Motor neuron (in vitro differentiated cells): Measurements from ENCODE around the gene AGAP1. TPM values are rescaled to one million over a fixed set of nuclear protein-coding genes. Genes with fewer than 3 reads are reported as not detected.

Experiments used
- ATAC-seq, 8 experiments: fragments of 200-7000 bp; cut with Tn5 transposase; replicated peaks in 6 of 8; 2 replicates each; pipeline ENCODE4 v1.8.0; 2021; ENCODE audit warnings: mild to moderate bottlenecking in 8 of 8, moderate library complexity in 8 of 8
- H3K27ac ChIP-seq, 2 donors: fragments of 250-450 bp; sonication (Bioruptor Pico); 2 replicates each; pipeline ENCODE4 v1.9.0; 2021; ENCODE audit warnings: antibody characterized with exemption in 2 of 2, mild to moderate bottlenecking in 2 of 2, moderate library complexity in 1 of 2
- H3K4me1 ChIP-seq, 2 donors: fragments of 250-450 bp; sonication (Bioruptor Pico); replicated peaks in 1 of 2; 2 replicates each; pipeline ENCODE4 v1.6.1; 2021; ENCODE audit warnings: antibody characterized with exemption in 2 of 2, mild to moderate bottlenecking in 2 of 2, moderate library complexity in 1 of 2
- H3K4me3 ChIP-seq, 5 donors: fragments of 250-450 bp; sonication (Bioruptor Pico); 2 replicates each; pipeline ENCODE4 v1.9.0; 2021; ENCODE audit warnings: antibody characterized with exemption in 5 of 5, mild to moderate bottlenecking in 5 of 5, moderate library complexity in 4 of 5
- WGBS, 10 experiments: fragments of 450-650 bp; shearing (Covaris generic); methylation state at CpG; one replicate each; pipeline ENCODE4 v1.0.0; 2022; 5-methylcytosine and 5-hydroxymethylcytosine counted together
- in situ Hi-C, 9 experiments: fragments of 400-800 bp; cut with MboI; loops; one replicate each; pipeline ENCODE4 v1.15.0; 2021; ENCODE audit warnings: low sequenced_read_pairs in 9 of 9, low pct_unique_long_range_greater_than_20kb in 2 of 9; ENCODE audit not compliant: unreplicated experiment in 9 of 9
- total RNA-seq, 8 experiments: library from RNA; unstranded; fragments of 300-600 nt; gene quantifications; 2 replicates each; pipeline versions ENCODE4 v1.2.3 to v1.2.4, GENCODE V29; 2022

Gene AGAP1
- total RNA-seq, 8 experiments from 2014 or later: 5.9 to 51.1 (median 34.3) TPM

DNA sequence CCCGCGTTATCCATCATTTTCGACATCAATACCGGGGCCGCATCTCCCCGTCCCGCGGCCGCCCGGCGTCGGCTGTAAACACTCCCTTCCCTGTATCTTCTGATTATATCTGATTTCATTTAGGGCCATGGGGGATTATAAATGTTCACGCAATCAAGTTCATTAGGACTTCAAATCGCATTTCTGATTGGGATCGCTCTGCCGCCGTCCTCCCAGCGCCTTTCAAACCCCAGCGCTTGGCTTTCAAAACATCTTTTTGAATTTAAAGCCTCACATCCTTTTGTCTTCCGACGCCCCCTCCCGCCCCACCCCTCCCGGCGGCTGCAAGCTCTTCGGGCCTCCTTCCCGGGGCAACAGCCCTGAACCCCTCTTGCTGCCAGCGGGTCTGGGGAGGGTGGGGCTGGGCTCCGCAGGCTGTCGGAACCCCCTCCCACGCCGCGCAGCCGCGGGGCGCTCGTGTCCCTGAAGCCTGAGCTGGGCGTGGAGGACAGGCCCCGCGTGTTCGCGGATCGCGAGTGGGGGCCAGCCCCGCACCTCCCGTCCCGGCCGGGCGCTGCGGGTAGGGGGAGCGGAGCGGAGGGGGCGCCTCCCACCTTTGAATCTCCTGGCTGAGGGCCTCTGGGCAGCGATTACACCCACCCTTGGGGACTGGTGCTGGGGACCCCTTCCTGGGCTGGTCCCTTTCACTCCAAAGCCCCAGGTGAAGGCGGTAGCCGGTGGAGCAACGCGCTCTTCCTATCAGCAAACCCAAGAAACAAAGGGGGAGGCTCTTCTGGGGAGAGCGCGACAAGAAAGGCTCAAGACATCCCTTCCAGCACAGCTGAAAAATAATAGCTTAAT, 685.6 kb downstream of the AGAP1 start:
- WGBS, 10 experiments: 0 to 20% (median 5%) methylated on average over 1 to 12 of the region's 59 CpGs; no CpG with 5 or more reads in 3 of the 10 experiments
- ATAC-seq: peak in 5 of 8 experiments; percentile 42 to 63 (median 54)
- peaks cover 15 to 19% of the 10 kb centered on the region in 2 donors for H3K4me1 ChIP-seq
- in situ Hi-C loops: loop anchor here (10.0 to 25.0 kb wide), 4 partner anchors 385 to 405 kb away; no protein-coding TSS in a partner anchor
- H3K27ac ChIP-seq: peak overlapping the region; percentile 6 to 35
- peak overlapping the region; percentile 10 to 32 (median 23) for H3K4me3 ChIP-seq

GRCh38 chr2:236180076-236180816, 686.4 kb downstream of the AGAP1 start:
- peaks cover 12 to 15% of the 10 kb centered on the region in 2 donors for H3K4me1 ChIP-seq
- ATAC-seq: no peak
- 2 to 65% (median 26%) methylated on average over 6 to 12 of the region's 12 CpGs for WGBS, 10 experiments
- in situ Hi-C loops: loop anchor here in 7 of 9 experiments (10.0 to 25.0 kb wide), 4 partner anchors 385 to 405 kb away; no protein-coding TSS in a partner anchor
- no peak overlapping the region for H3K27ac ChIP-seq
- H3K4me3 ChIP-seq: no peak overlapping the region

DNA sequence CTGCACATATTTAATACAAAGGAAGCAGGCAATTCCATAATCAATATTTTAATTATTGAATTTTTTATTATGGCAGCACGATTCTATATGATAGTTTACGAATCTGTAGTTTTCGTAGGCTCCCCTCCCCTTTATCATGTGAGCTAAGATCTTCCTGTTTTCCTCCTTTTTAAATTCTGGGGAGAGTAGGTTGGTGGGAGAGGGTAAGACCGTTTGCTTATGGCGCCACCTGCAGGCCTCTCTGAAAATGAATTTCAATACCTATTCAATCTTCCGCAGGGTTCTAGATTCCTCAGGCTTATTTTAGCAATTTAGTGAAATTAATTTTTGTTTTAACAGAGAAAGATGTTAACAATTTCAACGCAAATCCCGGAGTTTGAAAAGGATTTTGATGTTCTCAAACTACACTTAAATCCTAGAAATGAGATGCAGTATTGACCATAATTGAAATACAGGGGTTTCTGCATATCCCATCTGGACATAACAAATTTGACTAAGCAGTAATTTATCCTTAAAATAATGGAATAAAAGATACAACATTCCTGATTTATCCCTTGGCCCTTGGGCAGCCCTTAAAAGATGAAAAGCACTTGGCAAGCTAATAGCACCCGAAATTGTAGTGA, 687.1 kb downstream of the AGAP1 start:
- in situ Hi-C loops: loop anchor here in 7 of 9 experiments (10.0 to 25.0 kb wide), 4 partner anchors 386 to 406 kb away; no protein-coding TSS in a partner anchor
- WGBS, 10 experiments: 0 to 29% (median 15%) methylated on average over 1 to 9 of the region's 9 CpGs
- peak in 7 of 8 experiments; percentile 17 to 60 (median 39) for ATAC-seq
- H3K4me1 ChIP-seq: peaks cover 12 to 15% of the 10 kb centered on the region in 2 donors
- H3K4me3 ChIP-seq: no peak overlapping the region
- no peak overlapping the region for H3K27ac ChIP-seq
